GM19467 (cell line): ENCODE data around the gene PHF21A.
A peak's percentile ranks its signal among the peaks of the same experiment; 100 is the strongest.
"Not testable (repeated sequence)": the region's sequence is repeated elsewhere in the genome, so short reads cannot be mapped to it uniquely, and the experiment has no call there.

Experiments used
- ATAC-seq: cut with Tn5 transposase; IDR thresholded peaks from one replicate; pipeline ENCODE4 v1.9.1; 2021; ENCODE audit warnings: mild to moderate bottlenecking, moderate library complexity; ENCODE audit not compliant: unreplicated experiment

PHF21A gene

DNA sequence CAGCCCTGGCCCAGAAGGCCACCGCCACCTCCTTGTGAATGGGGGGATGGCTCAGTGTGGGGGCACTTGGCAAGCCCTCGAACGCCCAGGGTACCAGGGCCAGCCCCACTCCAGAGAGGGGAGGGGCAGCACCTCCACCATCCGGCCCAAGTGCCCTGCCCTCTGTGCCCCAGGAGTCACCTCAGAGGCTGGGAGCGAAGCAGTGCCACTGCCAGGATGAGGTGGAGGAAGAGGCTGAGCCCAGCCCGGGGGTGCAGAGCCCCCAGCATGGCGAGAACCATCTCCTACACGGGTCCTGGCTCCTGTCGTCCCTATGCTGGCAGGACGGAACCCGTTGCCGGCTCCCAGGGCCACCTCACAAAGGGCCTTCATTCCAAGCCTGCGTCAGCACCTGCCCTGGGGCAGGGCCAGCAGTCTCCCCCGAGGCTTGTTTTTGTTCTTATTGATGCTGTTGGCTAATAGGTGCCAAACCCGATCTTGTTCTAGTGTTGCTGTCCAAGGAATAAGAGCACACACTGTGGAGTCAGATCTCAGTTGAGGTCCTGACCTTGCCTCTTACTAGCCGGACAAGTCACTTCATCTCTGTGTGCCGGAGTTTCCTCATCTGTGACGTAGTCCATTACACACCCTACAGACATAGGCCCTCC lies 214.2 kb downstream of the PHF21A start, which contains the start of gene FREY1:
TSS of gene FREY1 (minus strand) at position 307 of the 647 bp plus-strand sequence. CDS start at position 281, 26 bp downstream.
- ATAC-seq = no peak

DNA sequence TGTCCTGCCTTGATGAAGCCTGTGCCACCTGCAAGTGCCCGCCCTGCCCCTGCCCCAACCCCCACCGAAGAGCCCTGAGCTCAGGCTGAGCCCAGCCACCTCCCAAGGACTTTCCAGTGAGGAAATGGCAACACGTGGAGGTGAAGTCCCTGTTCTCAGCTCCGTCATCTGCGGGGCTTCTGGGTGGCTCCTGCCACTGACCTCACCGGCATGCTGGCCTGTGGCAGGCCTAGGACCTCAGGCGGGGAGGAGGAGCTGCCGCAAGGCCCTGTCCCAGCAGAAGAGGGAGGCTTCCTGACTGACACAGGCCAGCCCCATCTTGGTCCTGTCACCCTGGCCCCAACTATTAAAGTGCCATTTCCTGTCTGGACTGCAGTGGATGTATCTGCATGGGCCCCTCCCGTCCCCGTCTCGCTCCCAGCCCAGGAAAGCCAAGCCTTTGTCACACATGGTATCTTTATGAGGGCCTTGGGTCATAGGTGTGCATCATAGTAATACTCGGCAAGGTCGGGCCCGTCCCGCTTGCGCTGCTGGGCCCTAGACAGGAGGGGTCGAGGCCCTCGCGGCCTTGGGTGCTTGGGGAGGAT lies 215.1 kb downstream of the PHF21A start:
- ATAC-seq = no peak

DNA sequence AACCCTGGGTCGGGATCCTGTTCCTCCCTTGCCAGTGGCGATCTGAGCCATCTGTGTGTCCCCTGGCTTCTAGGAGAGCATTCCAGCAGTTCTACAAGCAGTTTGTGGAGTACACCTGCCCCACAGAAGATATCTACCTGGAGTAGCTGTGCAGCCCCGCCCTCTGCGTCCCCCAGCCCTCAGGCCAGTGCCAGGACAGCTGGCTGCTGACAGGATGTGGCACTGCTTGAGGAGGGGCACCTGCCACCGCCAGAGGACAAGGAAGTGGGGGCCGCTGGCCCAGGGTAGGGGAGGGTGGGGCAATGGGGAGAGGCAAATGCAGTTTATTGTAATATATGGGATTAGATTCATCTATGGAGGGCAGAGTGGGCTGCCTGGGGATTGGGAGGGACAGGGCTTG lies 215.7 kb downstream of the PHF21A start:
- ATAC-seq = not testable (repeated sequence)

DNA sequence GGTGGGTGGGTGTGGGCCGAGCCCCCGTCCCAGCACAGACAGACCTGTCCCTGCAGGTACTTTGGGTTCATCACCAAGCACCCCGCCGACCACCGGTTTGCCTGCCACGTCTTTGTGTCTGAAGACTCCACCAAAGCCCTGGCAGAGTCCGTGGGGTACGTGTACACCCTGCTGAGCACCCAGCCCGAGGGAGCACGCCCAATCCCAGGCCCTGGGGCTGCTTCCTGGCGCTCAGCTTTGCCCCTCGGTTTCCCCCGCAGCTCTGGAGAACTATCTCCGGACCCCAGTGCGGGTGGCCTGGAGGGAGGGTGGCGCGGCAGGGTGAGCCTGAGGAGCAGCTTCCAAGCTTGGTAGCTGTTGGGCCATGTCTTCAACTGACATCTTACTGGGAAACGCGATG lies 216.2 kb downstream of the PHF21A start:
- no peak for ATAC-seq

DNA sequence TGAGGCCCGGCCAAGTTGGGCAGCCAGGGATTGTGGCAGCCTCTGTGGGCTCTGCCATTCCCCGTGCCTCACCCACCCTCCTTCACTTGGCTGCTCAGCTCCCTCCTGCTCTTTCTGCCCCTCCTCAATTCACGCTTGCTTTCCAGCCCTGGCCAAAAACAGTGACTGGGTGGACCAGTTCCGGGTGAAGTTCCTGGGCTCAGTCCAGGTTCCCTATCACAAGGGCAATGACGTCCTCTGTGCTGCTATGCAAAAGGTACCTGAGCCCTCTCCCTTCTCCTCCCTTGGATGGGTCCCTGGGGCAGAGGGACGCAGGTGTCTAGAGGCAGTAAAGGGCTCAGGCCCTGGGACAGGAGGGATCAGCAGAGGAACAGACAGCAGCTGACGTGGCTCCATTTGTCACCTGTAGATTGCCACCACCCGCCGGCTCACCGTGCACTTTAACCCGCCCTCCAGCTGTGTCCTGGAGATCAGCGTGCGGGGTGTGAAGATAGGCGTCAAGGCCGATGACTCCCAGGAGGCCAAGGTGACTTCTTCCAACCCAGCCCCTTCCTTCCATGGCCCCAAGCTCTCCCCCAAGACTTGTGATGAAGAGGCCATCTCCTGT lies 216.8 kb downstream of the PHF21A start:
- no peak for ATAC-seq

DNA sequence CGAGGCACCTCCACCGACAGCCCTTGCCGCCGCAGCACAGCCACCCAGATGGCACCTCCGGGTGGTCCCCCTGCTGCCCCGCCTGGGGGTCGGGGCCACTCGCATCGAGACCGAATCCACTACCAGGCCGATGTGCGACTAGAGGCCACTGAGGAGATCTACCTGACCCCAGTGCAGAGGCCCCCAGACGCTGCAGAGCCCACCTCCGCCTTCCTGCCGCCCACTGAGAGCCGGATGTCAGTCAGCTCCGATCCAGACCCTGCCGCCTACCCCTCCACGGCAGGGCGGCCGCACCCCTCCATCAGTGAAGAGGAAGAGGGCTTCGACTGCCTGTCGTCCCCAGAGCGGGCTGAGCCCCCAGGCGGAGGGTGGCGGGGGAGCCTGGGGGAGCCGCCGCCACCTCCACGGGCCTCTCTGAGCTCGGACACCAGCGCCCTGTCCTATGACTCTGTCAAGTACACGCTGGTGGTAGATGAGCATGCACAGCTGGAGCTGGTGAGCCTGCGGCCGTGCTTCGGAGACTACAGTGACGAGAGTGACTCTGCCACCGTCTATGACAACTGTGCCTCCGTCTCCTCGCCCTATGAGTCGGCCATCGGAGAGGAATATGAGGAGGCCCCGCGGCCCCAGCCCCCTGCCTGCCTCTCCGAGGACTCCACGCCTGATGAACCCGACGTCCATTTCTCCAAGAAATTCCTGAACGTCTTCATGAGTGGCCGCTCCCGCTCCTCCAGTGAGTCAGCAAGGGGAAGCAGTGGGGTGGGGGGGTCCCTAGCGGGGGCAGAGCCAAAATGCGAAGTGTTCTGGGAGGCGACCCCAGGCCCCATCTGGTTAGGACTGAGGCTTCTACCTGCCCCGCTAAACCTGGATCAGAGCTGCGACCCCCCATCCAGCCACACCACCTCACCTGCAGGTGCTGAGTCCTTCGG lies 218.5 kb downstream of the PHF21A start:
- no peak for ATAC-seq

DNA sequence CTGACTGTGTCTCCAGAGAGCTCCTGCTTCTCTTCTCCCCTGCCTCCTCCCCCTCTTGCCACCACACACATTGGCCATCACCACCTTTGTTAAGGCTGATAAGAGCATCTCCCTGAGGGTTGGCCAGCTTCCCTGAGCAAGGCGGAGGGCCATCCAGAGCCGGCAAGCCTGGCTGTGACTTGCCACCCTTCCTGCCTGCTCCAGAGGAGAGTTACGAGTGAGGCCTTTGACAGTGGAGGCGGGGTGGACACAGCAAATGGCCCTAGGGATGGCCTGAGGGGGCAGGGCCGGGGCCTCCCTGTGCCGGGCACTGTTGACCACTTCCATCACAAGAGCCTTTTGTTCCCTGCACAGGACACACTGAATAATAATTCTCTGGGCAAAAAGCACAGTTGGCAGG lies 219.6 kb downstream of the PHF21A start:
- ATAC-seq = no peak

DNA sequence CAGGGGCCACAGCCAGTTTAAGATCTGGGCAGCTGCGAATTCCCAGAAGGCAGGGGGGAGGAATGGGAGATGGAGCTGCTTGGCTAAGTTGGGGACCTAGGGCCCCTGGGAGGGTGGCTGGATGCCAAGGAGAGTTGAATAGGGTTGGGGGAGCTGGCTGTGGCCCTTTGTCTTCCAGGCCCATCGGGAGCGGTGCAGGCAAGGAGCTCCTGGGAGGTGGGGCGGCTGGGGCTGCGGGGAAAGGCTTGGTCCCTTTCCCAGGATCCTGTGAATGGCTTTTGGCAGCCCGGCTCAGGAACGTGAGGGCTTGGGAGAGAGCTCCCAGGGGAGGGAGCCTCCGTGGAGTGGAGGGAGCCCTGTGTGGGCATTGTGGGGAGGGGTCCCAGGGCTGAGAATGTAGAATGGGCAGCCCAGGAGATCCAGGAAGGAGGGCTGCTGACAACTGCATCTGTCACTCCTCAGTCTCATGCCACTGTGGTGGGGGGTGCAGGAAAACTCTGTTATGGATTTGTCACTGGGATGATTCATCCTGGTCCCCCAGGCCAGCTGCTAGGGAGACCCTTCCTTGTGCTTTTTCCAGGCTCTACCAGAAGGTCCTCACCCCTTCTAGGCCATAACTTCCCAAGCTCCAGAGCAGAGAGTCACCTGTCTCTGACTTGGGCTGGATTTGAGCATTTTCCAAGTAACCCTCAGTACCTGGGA lies 220.2 kb downstream of the PHF21A start:
- no peak for ATAC-seq

DNA sequence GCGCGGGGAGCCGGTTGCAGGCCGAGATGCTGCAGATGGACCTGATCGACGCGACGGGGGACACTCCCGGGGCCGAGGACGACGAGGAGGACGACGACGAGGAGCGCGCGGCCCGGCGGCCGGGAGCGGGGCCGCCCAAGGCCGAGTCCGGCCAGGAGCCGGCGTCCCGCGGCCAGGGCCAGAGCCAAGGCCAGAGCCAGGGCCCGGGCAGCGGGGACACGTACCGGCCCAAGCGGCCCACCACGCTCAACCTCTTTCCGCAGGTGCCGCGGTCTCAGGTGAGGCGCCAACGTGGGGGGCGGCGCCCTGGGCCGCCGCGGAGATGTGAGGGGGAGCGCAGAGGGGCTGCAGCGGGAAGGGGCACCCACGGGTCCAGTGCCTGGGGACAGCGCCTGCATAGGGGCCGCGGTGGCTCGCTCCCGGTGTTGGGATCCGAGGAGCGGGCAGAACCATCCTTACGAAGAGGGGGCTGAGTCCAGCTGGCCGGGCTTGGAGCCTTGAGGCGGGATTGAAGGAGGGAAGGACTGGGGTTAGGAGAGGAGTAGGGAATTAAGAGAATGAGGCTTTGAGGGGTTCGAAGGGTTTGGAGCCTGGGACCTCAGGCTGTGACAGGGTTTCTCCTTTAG lies 221.0 kb downstream of the PHF21A start:
- not testable (repeated sequence) for ATAC-seq

DNA sequence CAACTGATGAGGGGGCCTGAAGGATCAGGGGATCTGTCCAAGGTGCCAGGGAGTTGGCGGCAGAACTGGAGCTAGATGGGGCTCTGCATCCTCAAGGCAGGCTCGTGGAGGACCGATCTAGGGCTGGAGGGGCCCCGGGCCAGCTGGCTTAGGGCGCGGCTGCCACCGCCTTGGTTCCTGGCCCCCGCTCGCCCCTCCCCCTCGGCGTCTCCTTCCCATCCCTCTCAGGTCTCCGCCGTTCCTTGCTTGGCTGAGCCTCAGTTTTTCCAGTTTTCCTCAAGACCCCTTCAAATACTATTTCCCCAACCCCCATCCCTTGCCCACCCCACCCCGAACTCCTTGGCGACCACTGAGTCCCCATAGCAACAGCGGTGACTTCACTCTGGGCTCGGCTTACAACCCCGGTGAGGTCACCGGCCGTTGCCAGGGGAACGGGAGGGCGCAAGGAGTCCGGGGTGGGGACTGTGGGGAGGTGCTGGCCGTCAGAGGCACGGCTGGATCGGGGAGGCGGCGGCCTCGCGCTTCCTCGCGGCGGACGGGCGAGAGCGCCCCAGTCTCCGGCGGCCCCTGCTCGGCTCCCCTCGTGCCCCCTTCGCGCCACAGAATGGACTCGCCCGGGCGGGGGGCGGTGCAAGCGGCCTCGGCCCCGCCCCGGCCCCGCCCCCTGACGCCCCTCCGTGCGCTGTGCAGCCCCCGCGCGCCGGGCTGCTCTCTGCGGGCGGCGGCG lies 221.6 kb downstream of the PHF21A start:
- peak; percentile 57 for ATAC-seq

DNA sequence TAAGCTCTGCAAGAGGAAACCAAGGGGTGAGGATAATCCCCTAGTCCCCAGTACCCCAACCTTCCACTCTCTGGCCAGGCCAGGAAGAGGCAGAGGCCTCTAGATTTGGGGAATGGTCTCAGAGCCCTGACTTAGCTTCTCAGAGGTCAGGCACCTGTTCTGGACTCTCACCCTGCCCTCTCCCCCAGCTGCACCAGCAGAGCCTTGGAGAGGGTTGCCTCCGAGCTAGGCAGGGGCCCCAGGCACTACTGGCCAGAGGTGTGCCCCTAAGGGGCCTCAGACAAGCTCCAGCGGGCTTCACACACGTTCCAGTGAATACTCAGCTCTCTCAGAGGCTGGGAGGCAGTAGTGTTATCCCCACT lies 222.2 kb downstream of the PHF21A start:
- ATAC-seq = no peak

DNA sequence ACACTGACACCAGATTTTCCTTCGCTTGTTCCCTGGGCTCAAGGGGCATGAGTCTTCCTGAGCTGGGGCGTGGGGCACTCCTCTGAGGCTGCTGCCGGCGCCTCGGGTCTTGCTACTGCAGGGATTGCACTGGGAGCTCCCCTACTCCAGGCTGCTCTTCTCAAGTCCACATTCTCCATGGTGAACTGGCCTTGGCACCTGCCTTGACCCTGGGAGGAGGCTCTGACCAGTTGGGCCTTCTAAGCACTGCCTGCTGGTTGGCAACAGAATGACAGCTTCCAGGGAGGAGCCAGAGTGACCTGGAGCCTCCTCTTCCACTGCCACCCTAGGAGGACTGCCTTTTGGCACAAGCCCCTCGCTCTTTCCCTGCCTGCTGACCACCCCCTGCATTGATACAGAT lies 223.7 kb downstream of the PHF21A start:
- ATAC-seq = no peak

DNA sequence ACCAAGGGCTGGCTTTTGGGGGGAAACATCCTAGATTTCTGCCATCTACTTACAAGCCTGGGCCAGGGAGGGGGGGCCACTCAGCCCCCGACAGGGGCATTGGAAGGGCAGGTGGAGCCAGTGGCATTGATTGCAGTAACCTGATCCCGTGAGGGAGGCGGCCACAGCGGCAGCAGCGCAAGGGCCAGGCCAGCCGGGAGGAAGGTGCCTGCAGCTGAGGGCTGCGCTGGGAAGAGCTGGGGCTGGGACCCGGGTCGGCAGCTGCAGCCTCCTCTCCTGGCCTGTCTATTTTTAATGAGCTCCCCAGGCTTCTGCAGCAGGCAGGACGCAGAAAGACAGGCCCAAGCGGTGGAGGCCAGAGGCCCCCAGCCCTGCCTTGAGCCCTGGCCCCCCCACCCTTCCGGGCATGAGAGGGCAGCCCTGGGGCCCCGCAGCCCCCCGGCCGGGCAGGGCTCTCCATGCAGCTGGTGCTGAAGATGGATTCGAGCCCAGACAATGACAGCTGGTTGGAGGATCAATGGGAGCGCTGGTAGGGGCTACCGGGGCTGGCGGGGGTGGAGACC lies 224.8 kb downstream of the PHF21A start:
- no peak for ATAC-seq

DNA sequence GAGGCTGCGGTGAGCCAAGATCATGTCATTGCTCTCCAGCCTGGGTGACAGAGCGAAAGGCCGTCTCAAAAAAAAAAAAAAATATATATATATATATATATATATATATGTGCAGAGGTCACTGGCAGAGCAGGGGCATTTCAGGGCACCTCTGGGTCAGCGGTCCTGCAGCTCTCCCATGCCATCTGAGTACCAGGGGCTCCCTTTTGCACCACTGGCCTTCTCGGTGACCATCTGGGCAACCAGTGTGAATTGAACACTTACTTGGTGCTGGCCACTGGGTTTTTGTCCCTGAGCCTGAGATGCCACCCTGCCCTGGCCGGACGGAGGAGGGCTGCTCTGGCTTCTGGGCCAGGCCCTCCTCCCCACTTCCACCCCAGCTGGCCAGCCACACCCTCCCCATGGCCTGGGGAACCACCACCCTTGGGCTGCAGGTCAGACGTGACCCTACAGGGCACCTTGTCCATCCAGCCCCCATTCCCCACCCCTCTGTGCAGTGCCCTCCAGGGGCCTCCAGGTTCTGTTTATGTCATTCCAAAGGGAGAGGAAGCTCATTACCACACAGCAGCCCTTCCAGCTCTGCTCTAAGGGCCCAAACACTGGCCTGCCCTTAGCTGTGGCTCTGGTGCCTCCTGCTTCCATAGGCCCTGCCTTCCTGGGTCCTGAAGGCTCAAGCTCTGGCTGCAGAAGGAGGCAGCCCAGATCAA lies 225.5 kb downstream of the PHF21A start:
- no peak for ATAC-seq

DNA sequence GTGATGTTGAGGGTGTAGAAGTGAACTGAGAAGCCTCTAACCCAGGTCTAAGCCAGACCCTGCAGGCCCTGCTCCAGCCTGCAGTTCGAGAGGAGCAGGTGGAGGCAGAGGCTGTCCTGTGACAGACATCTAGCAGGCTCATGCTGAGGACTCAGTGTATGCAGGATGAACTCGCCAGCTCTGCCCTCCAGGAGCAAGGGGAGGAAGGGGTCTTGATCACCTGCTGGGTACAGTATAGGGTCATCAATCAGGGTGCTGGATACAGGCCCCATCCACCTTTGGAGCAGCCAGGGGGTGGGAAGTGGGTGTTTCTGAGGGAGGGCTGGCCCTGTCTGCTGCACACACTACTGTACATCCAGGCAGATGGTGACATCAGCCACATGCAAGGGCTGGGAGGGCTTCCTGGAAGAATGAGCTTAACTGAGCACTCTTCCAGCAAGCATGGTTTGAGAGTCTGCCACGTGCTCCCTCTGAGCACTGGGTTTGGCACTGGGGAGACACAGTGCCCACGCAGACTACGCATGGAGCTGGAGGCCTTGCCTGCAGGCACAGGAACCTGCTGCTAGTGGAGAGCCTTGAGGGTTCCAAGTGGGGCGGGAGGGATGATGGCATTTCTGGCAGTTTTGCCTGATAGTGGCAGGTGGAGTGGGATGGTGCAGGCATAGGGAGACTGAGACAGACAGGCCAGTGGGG lies 226.6 kb downstream of the PHF21A start:
- no peak for ATAC-seq

DNA sequence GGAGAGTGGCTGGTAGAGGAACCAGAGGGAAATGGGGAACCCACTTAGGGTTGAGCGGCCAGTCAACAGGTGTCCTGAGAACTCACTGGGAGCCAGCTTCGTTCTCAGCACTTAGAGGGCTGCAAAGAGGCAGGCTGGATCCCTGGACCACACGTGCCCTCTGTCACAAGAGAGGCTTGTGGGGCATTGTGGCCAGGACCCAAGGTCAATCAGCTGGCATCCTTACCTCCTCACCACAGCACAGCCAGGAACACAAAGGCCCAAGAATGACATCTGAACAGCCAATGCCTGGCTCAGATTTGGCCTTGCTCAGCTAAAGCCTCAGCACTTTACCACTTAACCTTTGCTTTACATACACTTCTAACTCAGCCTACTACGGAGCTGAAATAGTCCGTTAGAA lies 228.4 kb downstream of the PHF21A start:
- no peak for ATAC-seq

DNA sequence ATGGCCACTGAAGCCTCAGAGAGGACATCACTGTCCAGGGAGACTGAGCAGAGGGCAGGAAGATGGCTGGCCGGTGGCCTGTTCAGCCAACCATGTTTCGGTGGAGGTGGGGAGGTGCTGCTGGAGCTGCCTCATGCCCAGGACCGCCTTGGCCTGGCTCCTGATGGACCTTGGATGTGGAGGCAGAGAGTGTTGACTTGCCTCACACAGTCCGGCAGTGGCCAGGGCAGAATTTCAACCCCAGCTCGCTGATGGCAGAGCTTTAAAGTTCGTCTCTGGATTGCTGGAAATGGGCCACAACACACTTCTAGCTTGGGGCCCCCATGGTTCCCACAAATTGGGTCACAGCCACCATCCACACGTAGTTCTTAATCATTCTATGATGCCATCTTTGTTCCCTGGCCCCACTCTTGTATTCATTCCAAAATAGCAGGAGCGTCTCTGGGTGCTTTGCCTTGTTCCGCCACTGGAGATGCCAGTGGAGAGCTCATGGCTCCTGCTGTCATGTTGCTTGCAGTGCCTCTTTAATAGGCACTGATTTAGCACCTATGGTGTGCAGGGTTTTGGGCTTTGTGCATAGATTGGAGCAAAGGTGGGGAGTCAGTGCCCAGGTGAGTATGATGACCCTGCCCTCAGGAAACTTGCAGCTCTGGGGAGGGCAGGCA lies 230.2 kb downstream of the PHF21A start:
- ATAC-seq = no peak

DNA sequence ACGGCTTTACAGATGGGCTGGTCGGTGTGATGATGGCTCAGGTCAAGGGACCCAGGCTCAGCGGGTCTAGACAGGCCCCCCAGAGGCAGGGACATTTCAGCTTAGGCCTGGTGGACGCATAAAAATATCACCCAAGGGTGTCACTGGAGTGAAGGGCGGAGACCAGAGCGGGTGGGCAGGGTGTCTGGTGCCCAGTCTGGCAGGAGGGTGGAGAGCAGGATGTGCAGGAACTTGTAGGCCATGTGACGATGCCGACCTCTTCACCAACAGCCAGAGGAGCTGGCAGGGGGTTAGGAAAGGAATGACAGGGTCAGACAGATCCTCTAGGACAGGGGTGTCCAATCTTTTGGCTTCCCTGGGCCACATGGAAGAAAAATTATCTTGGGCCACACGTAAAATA lies 231.3 kb downstream of the PHF21A start:
- no peak for ATAC-seq
